ENCODE measurements around the gene PLCG2. TPM values are rescaled to one million over a fixed set of nuclear protein-coding genes. Genes with fewer than 3 reads are reported as not detected.

Gene PLCG2
- total RNA-seq, 1 experiment from 2014 or later: 6.0 TPM

DNA sequence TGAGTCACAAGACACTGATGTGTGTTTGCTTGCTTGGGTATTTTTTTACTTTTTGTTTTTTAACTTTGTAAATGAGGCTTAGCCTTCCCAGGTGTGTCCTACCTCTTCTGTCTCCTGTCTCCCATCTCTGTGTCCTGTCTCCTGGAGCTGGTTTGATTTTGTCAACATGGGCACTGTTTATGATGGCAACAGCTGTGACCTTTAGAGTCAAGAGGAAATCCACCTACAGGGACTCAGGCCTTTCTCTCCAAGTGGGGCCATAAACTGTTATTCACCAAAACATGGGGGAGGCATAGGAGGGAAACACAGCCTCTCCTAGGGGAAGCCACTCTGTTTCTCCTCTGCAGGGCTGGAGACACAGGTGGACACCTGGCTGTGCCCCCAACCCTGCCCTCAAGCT, 13.1 kb upstream of the PLCG2 start:
- no peak for DNase-seq
- no peak overlapping the region for H2BK12ac ChIP-seq (ENCODE audit: insufficient read length, low read depth, low read length)
- TF ChIP-seq, protein P1, sequence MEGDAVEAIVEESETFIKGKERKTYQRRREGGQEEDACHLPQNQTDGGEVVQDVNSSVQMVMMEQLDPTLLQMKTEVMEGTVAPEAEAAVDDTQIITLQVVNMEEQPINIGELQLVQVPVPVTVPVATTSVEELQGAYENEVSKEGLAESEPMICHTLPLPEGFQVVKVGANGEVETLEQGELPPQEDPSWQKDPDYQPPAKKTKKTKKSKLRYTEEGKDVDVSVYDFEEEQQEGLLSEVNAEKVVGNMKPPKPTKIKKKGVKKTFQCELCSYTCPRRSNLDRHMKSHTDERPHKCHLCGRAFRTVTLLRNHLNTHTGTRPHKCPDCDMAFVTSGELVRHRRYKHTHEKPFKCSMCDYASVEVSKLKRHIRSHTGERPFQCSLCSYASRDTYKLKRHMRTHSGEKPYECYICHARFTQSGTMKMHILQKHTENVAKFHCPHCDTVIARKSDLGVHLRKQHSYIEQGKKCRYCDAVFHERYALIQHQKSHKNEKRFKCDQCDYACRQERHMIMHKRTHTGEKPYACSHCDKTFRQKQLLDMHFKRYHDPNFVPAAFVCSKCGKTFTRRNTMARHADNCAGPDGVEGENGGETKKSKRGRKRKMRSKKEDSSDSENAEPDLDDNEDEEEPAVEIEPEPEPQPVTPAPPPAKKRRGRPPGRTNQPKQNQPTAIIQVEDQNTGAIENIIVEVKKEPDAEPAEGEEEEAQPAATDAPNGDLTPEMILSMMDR (conservative IDR thresholded peaks at IDR 0.05): no peak
- no peak overlapping the region for H4K91ac ChIP-seq (ENCODE audit: insufficient read length, low read depth, low read length)
- H3T11ph ChIP-seq (ENCODE audit: low read length): no peak overlapping the region
- H3K27me3 ChIP-seq (ENCODE audit: insufficient read depth, low read length): no peaks in the 10 kb centered on the region
- no peaks in the 10 kb centered on the region for H3K36me3 Mint-ChIP-seq (ENCODE audit: insufficient read depth in 1 of 3, low read depth in 3 of 3)
- no peaks in the 10 kb centered on the region for H3K9me3 Mint-ChIP-seq
- H3K4me2 ChIP-seq (ENCODE audit: insufficient read depth, insufficient read length, low read length): no peak overlapping the region
- H3K79me2 ChIP-seq (ENCODE audit: insufficient read depth, low read length): no peaks in the 10 kb centered on the region
- no peak overlapping the region for H2BK20ac ChIP-seq (ENCODE audit: low read depth, low read length, poor library complexity, severe bottlenecking)
- no peak overlapping the region for H3K9ac ChIP-seq (ENCODE audit: extremely low read depth, insufficient read length, low read length)
- no peak overlapping the region for H3K4ac ChIP-seq (ENCODE audit: low read depth, low read length)
- H3K18ac ChIP-seq (ENCODE audit: insufficient read length, low read depth, low read length): no peak overlapping the region
- no peak overlapping the region for H3K27ac Mint-ChIP-seq
- H4K5ac ChIP-seq (ENCODE audit: insufficient read length, low read depth, low read length): no peak overlapping the region
- no peaks in the 10 kb centered on the region for H3K4me1 ChIP-seq (ENCODE audit: insufficient read depth, low read length)
- H3K56ac ChIP-seq (ENCODE audit: insufficient read length, low read depth, low read length): no peak overlapping the region
- no peaks in the 10 kb centered on the region for H3K9me3 ChIP-seq (ENCODE audit: control insufficient read depth, low read depth, low read length)
- H3K27ac ChIP-seq (ENCODE audit: insufficient read length, low read depth, low read length): no peak overlapping the region
- H2BK120ac ChIP-seq (ENCODE audit: low read depth, low read length, poor library complexity, severe bottlenecking): no peak overlapping the region
- no peaks in the 10 kb centered on the region; the same call in none of the 2 replicates for H3K27me3 Mint-ChIP-seq (ENCODE audit: low read depth)
- no peaks in the 10 kb centered on the region for H3K23me2 ChIP-seq (ENCODE audit: insufficient read length, low read depth, low read length, poor library complexity, severe bottlenecking)
- H3K79me1 ChIP-seq (ENCODE audit: insufficient read depth, low read depth, low read length, poor library complexity, severe bottlenecking): no peaks in the 10 kb centered on the region
- no peak overlapping the region for H2BK5ac ChIP-seq (ENCODE audit: insufficient read length, low read length)
- no peak overlapping the region for H3K14ac ChIP-seq (ENCODE audit: insufficient read depth, low read length)
- no peaks in the 10 kb centered on the region for H4K20me1 ChIP-seq (ENCODE audit: control insufficient read depth, insufficient read depth, insufficient read length)
- peaks cover 3 to 4% of the 10 kb centered on the region in 2 experiments for H3K4me1 Mint-ChIP-seq
- H2AFZ ChIP-seq (ENCODE audit: low read length): no peak overlapping the region
- H2BK15ac ChIP-seq (ENCODE audit: low read depth, low read length): no peak overlapping the region
- no peak overlapping the region for H3K4me3 Mint-ChIP-seq
- no peak overlapping the region for H3K23ac ChIP-seq (ENCODE audit: insufficient read length, low read depth, low read length)
- no peak overlapping the region for H2AK5ac ChIP-seq (ENCODE audit: insufficient read length, low read length)
- H4K8ac ChIP-seq (replicated peaks; ENCODE audit: insufficient read length, low read depth, low read length): no peak overlapping the region
